ENCODE results near the gene TRAF2.
"Not testable (repeated sequence)": the region's sequence is repeated elsewhere in the genome, so short reads cannot be mapped to it uniquely, and the experiment has no call there.

Gene TRAF2

GRCh38 chr9:136857581-136858412 is 28.5 kb upstream of the TRAF2 start:
- no peak for DNase-seq (ENCODE audit: low read depth in 2 of 2)

GRCh38 chr9:136858452-136858843 is 27.9 kb upstream of the TRAF2 start:
- no peak for DNase-seq (ENCODE audit: low read depth in 2 of 2)

GRCh38 chr9:136858844-136859757 is 27.2 kb upstream of the TRAF2 start:
- DNase-seq (ENCODE audit: low read depth in 2 of 2): no peak

- no peak for DNase-seq (ENCODE audit: low read depth in 2 of 2)
Measured at GRCh38 chr9:136860529-136860928, 25.8 kb upstream of the TRAF2 start.

GRCh38 chr9:136860933-136861873 is 25.1 kb upstream of the TRAF2 start:
- DNase-seq (ENCODE audit: low read depth in 2 of 2): no peak

- no peak for DNase-seq (ENCODE audit: low read depth in 2 of 2)
Measured at GRCh38 chr9:136861874-136862457, 24.4 kb upstream of the TRAF2 start.

GRCh38 chr9:136862849-136863622 is 23.3 kb upstream of the TRAF2 start:
- DNase-seq (ENCODE audit: low read depth in 2 of 2): no peak

- DNase-seq (ENCODE audit: low read depth in 2 of 2): no peak
Measured at GRCh38 chr9:136863623-136864273, 22.6 kb upstream of the TRAF2 start.

GRCh38 chr9:136865041-136865767 is 21.1 kb upstream of the TRAF2 start:
- no peak for DNase-seq (ENCODE audit: low read depth in 2 of 2)

- DNase-seq (ENCODE audit: low read depth in 2 of 2): no peak
Measured at GRCh38 chr9:136865768-136866103, 20.6 kb upstream of the TRAF2 start.

GRCh38 chr9:136866898-136867421 is 19.4 kb upstream of the TRAF2 start:
- DNase-seq (ENCODE audit: low read depth in 2 of 2): not testable (repeated sequence)

GRCh38 chr9:136867480-136867879 is 18.8 kb upstream of the TRAF2 start:
- no peak for DNase-seq (ENCODE audit: low read depth in 2 of 2)

GRCh38 chr9:136867917-136868316 is 18.4 kb upstream of the TRAF2 start:
- DNase-seq (ENCODE audit: low read depth in 2 of 2): no peak

GRCh38 chr9:136868644-136869043 is 17.7 kb upstream of the TRAF2 start:
- DNase-seq (ENCODE audit: low read depth in 2 of 2): no peak

- DNase-seq (ENCODE audit: low read depth in 2 of 2): not testable (repeated sequence)
Measured at GRCh38 chr9:136869611-136870010, 16.7 kb upstream of the TRAF2 start.

- no peak for DNase-seq (ENCODE audit: low read depth in 2 of 2)
Measured at GRCh38 chr9:136875155-136875554, 11.2 kb upstream of the TRAF2 start.

GRCh38 chr9:136876476-136876875 is 9.8 kb upstream of the TRAF2 start:
- no peak for DNase-seq (ENCODE audit: low read depth in 2 of 2)

GRCh38 chr9:136880651-136881050 is 5.7 kb upstream of the TRAF2 start:
- DNase-seq (ENCODE audit: low read depth in 2 of 2): no peak

- no peak for DNase-seq (ENCODE audit: low read depth in 2 of 2)
Measured at GRCh38 chr9:136881691-136882108, 4.6 kb upstream of the TRAF2 start.

Data from activated CD8-positive, alpha-beta memory T cell treated with anti-CD3 and anti-CD28 coated beads for 4 hours (primary cell).